GM12872 (cell line): Measurements from ENCODE around the gene PRIMA1.

Experiments
- TF ChIP-seq, protein P1 (sequence below): IDR thresholded peaks from 3 replicates; pipeline ENCODE4 v1.5.1; 2011; ENCODE audit warnings: low read depth, mild to moderate bottlenecking, low read length, moderate library complexity; ENCODE audit not compliant: insufficient read depth

PRIMA1 gene

DNA sequence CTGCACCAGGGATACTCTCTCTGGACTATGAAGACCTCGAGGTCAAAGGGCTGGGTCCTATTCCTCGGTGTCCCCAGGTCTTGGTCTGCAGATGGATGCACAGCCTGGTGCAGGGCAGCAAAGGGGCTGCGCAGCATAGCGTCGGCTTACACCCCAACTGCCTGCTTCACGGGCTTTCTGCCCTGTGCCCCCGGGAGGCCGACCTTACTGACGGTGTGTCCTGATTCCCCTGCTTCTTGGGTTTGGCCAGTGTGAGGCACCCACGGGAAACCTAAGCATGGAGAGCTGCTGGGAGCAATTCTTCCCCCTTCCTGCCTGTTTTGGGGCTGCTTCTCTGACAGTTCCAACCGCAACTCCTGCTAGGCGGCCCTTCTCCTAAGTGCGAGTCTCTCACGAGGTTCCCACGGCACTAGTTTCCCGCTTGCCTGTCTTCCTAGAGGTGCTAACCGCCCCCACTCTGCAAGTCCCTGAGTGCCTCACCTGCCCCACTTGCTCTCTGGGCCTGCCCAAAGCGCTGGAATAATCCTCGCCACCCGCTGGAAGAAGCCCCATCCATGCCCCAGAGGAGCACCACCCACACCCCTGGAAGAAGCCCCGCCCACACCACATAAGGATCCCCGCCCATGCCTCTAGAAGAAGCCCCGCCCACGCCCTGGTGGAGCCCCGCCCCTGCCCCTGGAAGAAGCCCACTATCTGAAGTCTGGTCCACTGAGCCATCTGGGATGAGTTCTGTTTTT is 54.0 kb downstream of the PRIMA1 start:
- TF ChIP-seq, protein P1, sequence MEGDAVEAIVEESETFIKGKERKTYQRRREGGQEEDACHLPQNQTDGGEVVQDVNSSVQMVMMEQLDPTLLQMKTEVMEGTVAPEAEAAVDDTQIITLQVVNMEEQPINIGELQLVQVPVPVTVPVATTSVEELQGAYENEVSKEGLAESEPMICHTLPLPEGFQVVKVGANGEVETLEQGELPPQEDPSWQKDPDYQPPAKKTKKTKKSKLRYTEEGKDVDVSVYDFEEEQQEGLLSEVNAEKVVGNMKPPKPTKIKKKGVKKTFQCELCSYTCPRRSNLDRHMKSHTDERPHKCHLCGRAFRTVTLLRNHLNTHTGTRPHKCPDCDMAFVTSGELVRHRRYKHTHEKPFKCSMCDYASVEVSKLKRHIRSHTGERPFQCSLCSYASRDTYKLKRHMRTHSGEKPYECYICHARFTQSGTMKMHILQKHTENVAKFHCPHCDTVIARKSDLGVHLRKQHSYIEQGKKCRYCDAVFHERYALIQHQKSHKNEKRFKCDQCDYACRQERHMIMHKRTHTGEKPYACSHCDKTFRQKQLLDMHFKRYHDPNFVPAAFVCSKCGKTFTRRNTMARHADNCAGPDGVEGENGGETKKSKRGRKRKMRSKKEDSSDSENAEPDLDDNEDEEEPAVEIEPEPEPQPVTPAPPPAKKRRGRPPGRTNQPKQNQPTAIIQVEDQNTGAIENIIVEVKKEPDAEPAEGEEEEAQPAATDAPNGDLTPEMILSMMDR, result no peak

DNA sequence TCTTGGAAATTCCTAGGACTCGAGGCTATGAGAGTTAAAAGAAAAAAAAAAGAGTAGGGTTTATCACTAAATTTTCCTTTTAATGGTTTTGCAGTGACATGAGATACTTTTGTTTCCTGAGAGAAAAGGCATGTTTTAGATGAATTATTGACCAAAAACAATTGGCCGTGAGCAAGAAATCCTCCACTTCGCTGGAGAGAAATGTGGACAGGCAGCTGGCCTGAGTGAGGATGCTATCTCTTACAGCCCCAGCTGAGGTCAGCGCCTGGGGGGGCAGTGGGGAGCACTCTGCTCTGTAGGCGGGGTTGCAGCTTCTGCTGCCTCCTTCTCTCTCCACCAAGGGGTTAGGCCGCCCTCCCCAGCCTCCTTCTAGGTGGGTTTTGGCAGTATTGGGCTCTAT is 54.7 kb downstream of the PRIMA1 start:
- TF ChIP-seq, protein P1, result no peak

DNA sequence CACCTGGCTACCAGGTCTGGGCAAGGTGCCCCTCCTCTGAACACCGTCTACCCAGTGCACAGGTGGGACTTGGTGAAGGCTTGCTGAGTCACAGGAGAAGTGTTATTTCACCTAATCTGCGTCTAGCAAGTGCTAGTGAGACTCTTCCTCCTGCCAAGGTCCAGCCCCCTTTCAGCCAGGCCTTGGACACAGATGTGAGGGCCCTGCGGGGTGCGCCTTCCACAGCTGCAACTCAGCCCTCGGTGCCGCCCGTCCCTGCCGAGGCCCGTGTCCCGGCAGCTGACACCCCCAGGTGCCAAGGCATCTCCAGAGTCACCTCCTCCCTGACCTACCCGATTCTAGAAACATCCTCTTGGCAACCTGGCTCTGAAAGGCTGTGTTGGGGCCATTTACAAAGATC is 55.1 kb downstream of the PRIMA1 start:
- TF ChIP-seq, protein P1, result no peak

DNA sequence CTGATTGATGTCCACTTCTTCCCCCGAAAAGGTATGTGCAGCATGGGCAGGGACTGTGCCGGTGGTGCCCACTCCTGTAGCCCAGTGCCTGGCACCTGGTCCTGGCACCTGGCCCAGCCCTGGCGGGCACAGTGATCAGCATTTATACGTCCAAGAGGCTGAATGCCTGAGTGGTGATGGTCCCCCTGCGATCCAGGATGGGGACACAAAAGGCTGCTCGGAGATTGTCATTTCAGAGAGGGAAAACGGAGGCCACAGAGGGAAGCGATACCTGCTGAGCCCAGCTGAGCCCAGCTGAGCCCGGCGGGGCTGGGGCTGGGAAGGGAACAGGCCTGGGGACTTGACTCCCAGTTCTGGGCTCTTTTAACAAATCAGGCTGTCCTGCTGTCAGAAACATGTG is 55.8 kb downstream of the PRIMA1 start:
- TF ChIP-seq, protein P1, result no peak

DNA sequence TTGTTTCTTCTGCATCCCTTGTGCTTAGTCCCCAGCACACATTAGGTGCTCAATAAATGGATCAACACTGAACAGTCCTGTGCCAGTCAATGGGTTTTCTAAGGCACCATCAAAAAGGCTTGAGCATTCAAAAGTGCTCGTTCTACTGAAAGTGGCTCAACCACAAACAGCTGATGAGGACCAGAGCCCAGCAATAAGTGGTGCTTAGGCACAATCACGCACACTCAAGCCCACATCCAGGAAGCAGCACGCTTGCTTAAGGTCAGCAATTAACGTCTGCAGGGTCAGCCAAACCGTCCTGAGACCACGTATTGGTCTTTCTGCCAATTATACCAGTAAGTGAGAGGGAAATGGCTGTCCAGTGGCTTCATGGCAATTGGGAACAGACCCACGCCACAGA is 56.5 kb downstream of the PRIMA1 start:
- TF ChIP-seq, protein P1, result no peak

DNA sequence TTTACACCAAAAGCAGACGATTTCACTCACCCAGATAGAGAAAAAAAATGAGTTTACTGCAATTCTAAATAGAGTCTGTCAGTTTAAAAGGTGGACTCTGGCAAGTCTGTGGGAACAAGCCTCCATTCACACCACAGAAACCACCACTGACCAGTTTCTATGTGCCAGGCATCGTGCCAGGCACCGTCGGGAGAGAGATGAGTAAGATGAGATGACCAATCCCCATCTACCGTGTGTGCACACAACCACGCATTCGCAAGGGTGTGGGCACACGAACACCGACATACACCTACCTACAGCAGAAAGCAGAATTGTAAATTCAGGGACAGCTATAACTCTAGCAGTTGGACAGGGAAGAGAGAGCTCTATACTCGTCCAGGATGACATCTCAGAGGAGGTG is 58.3 kb downstream of the PRIMA1 start:
- TF ChIP-seq, protein P1, result no peak

DNA sequence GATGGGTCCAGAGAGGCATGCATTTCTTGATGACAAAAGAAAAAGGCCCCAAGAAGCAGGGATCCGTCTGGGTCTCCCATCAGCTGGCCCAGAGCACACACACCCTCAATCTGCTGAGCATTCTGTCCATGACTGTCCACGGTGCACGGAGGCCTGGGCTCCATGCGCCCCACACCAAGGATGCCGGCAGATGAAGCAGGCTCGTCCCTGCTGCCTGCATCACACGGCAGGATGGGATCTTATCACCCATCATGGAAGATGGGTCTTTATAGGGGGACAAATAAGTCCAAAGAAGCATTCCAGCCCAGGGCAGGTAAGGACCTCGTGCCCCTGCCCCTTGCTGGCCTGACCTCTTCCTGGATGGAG is 59.7 kb downstream of the PRIMA1 start:
- TF ChIP-seq, protein P1, result no peak
